Progenitor cell of endocrine pancreas (in vitro differentiated cells): Measurements from ENCODE around the gene RALGAPA2. TPM values are rescaled to one million over a fixed set of nuclear protein-coding genes. Genes with fewer than 3 reads are reported as not detected.

Experiments used
- DNase-seq: peaks from one replicate; pipeline ENCODE4 v3.0.0; 2021; ENCODE audit warnings: low spot score; ENCODE audit not compliant: unreplicated experiment
- H3K27ac Mint-ChIP-seq: 2 replicates; pipeline ENCODE4 v1.8.0; 2021; ENCODE audit warnings: mild to moderate bottlenecking, moderate library complexity, mixed read lengths
- H3K27me3 Mint-ChIP-seq: 2 replicates; pipeline ENCODE4 v1.8.0; 2021; ENCODE audit warnings: mixed read lengths
- H3K36me3 Mint-ChIP-seq: 2 replicates; pipeline ENCODE4 v1.8.0; 2022; ENCODE audit warnings: mixed read lengths; ENCODE audit not compliant: insufficient read depth
- H3K4me1 Mint-ChIP-seq: 2 replicates; pipeline ENCODE4 v1.8.0; 2021; ENCODE audit warnings: low read depth, mixed read lengths
- H3K4me3 Mint-ChIP-seq: 2 replicates; pipeline ENCODE4 v1.8.0; 2021; ENCODE audit warnings: low read depth, mild to moderate bottlenecking, moderate library complexity, mixed read lengths
- H3K9me3 Mint-ChIP-seq: 2 replicates; pipeline ENCODE4 v1.8.0; 2021; ENCODE audit warnings: low read depth, mixed read lengths
- CTCF ChIP-seq: fragments of 200-600 bp; sonication (generic); IDR thresholded peaks from one replicate; pipeline ENCODE4 v1.5.0; 2021; ENCODE audit warnings: antibody characterized with exemption, mild to moderate bottlenecking; ENCODE audit not compliant: unreplicated experiment
- total RNA-seq: library from RNA; stranded (reverse); gene quantifications from 2 replicates; pipeline ENCODE4 v1.2.1, GENCODE V29; 2021

Gene RALGAPA2
- total RNA-seq, 1 donor from 2014 or later, result 109 TPM

- peaks cover 63% of the 10 kb centered on the region for H3K4me1 Mint-ChIP-seq
- TF ChIP-seq CTCF, result no peak
- no peaks in the 10 kb centered on the region for H3K27me3 Mint-ChIP-seq
- no peak for DNase-seq
- no peak overlapping the region for H3K4me3 Mint-ChIP-seq
- H3K9me3 Mint-ChIP-seq, result no peaks in the 10 kb centered on the region
- peaks cover 11% of the 10 kb centered on the region for H3K36me3 Mint-ChIP-seq
- H3K27ac Mint-ChIP-seq, result peak overlapping the region; percentile 76
Measured at GRCh38 chr20:20549704-20550103, 162.7 kb downstream of the RALGAPA2 start.

- Mint-ChIP-seq H3K27ac (peak overlapping the region; percentile 76), H3K27me3 (no peaks in the 10 kb centered on the region), H3K36me3 (peaks cover 13% of the 10 kb centered on the region), H3K4me1 (peaks cover 63% of the 10 kb centered on the region), H3K9me3 (no peaks in the 10 kb centered on the region), H3K4me3 (no peak overlapping the region)
- no peak for TF ChIP-seq CTCF
- no peak for DNase-seq
Measured at GRCh38 chr20:20549267-20549612, 163.2 kb downstream of the RALGAPA2 start.

- Mint-ChIP-seq H3K9me3 (no peaks in the 10 kb centered on the region), H3K36me3 (peaks cover 17% of the 10 kb centered on the region), H3K4me1 (peaks cover 63% of the 10 kb centered on the region), H3K27me3 (no peaks in the 10 kb centered on the region), H3K4me3 (no peak overlapping the region), H3K27ac (peak overlapping the region; percentile 76)
- no peak for DNase-seq
- TF ChIP-seq CTCF, result no peak
Measured at GRCh38 chr20:20548527-20549266, 163.7 kb downstream of the RALGAPA2 start.

DNA sequence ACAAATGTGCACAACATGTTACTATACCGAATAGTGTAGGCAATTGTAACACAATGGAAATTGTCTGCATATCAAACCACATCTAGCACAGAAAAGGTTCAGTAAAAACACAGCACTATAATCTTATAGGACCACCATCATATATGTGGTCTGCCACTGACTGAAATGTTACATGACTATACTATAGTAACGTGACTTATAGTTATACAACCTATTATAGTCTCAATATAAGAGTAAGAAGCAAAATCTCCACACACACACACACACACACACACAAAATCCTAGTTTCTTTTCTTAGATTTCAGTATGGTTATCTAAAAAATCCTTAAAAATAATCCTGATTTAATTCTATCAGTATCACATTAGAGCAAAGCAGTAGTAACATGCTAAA is 164.6 kb downstream of the RALGAPA2 start:
- H3K27me3 Mint-ChIP-seq, result no peaks in the 10 kb centered on the region
- H3K9me3 Mint-ChIP-seq, result no peaks in the 10 kb centered on the region
- no peak for DNase-seq
- peaks cover 57% of the 10 kb centered on the region for H3K4me1 Mint-ChIP-seq
- H3K27ac Mint-ChIP-seq, result no peak overlapping the region
- H3K4me3 Mint-ChIP-seq, result no peak overlapping the region
- peaks cover 19% of the 10 kb centered on the region for H3K36me3 Mint-ChIP-seq
- TF ChIP-seq CTCF, result no peak

GRCh38 chr20:20547221-20547875 is 165.1 kb downstream of the RALGAPA2 start:
- no peak for TF ChIP-seq CTCF
- peaks cover 22% of the 10 kb centered on the region for H3K36me3 Mint-ChIP-seq
- no peak for DNase-seq
- H3K4me3 Mint-ChIP-seq, result no peak overlapping the region
- no peaks in the 10 kb centered on the region for H3K9me3 Mint-ChIP-seq
- peaks cover 53% of the 10 kb centered on the region for H3K4me1 Mint-ChIP-seq
- H3K27me3 Mint-ChIP-seq, result no peaks in the 10 kb centered on the region
- H3K27ac Mint-ChIP-seq, result peak overlapping the region; percentile 57
